Measurements from ENCODE around the gene DGKG. TPM values are rescaled to one million over a fixed set of nuclear protein-coding genes. Genes with fewer than 3 reads are reported as not detected.

The DGKG gene
- total RNA-seq, 1 donor, result 2.5 TPM

DNA sequence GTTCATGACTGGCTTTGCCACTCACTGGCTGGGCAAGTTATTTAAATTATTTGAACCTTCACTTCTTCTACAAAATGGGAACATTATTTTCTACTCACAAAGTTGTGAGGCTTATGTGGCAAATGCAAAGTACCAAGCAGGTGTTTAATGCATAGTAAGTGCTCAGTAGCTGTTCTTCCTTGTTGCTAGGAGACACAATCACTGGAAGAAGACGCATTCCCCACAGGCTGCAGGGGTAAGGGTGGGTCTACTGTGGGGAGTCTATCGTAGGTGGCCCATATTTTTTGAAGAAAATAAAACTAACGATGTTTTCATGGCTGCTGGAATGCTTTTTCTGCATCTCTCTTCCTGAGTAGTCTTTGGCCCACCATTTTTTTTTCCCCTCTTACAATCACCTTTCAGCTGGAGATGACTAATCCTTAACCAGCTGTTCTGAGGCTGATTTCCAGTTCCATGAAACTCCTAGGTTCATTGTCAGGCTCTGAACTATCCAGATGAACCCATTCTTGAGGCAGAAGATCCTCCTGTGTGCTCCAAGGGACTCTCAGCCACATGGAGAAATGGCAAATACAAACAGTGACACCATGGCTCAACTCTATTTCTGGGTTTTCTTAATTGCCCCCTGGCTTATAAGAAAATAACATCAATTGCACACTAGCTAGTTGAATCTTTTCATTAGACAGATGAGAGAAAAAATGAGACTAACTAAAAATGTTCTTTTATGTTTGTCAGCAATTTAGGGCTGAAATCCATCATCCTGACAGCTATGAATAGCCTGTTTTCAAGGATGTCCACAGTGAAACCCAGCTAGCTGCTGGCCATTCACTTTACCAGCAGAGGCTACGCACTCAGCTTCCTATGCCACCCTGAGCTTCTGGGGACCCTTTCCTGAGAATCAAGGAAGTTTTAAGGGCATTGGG, 144.9 kb downstream of the DGKG start:
- no peak overlapping the region for H3K27ac ChIP-seq (ENCODE audit: low read depth, low read length)
- H3K9me3 ChIP-seq (ENCODE audit: low read depth, low read length), result no peaks in the 10 kb centered on the region
- H4K20me1 ChIP-seq (ENCODE audit: insufficient read depth, low read length), result no peaks in the 10 kb centered on the region
- H3K4me1 ChIP-seq (ENCODE audit: insufficient read depth, low read length), result peaks cover 9% of the 10 kb centered on the region
- no peaks in the 10 kb centered on the region for H3K36me3 ChIP-seq (ENCODE audit: insufficient read depth, low read length)
- peaks cover 10% of the 10 kb centered on the region for H3K27me3 ChIP-seq (ENCODE audit: insufficient read depth, low read length)
- H3K4me3 ChIP-seq (ENCODE audit: insufficient read depth, low read length), result no peak overlapping the region
- no peak overlapping the region for H3K4me2 ChIP-seq (ENCODE audit: insufficient read depth, low read length)
- TF ChIP-seq, protein P1, sequence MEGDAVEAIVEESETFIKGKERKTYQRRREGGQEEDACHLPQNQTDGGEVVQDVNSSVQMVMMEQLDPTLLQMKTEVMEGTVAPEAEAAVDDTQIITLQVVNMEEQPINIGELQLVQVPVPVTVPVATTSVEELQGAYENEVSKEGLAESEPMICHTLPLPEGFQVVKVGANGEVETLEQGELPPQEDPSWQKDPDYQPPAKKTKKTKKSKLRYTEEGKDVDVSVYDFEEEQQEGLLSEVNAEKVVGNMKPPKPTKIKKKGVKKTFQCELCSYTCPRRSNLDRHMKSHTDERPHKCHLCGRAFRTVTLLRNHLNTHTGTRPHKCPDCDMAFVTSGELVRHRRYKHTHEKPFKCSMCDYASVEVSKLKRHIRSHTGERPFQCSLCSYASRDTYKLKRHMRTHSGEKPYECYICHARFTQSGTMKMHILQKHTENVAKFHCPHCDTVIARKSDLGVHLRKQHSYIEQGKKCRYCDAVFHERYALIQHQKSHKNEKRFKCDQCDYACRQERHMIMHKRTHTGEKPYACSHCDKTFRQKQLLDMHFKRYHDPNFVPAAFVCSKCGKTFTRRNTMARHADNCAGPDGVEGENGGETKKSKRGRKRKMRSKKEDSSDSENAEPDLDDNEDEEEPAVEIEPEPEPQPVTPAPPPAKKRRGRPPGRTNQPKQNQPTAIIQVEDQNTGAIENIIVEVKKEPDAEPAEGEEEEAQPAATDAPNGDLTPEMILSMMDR (IDR thresholded peaks at IDR 0.05; ENCODE audit: extremely low read depth, low read depth, low read length), result no peak
- no peak for DNase-seq (ENCODE audit: insufficient read length, low spot score, missing footprints)
- H3K79me2 ChIP-seq (ENCODE audit: insufficient read depth, low read length), result no peaks in the 10 kb centered on the region
- H2AFZ ChIP-seq (ENCODE audit: low read length), result no peak overlapping the region

DNA sequence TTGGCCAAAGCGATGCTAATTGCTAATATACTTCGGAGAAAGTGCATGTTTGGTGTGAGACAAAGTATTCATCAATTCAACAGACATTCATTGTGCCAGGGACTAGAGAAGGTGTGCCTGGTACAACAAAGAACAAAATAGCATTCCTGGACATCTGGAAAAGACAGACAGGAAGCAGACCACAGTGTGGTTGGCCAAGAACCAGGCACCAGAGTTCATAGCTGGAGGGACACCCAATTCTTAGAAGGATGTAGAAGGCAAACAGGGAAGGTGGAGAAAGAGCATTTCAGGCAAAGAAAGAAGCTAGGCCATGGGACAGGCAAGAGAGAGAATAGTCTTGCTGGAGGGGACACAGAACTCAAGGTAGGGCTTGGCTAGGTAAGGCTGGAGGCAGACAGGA, 147.4 kb downstream of the DGKG start:
- Histone ChIP-seq H3K27me3 (ENCODE audit: insufficient read depth, low read length) (no peaks in the 10 kb centered on the region), H3K9me3 (ENCODE audit: low read depth, low read length) (no peaks in the 10 kb centered on the region), H3K4me3 (ENCODE audit: insufficient read depth, low read length) (no peak overlapping the region), H2AFZ (ENCODE audit: low read length) (no peak overlapping the region), H3K79me2 (ENCODE audit: insufficient read depth, low read length) (no peaks in the 10 kb centered on the region), H3K4me2 (ENCODE audit: insufficient read depth, low read length) (no peak overlapping the region), H3K36me3 (ENCODE audit: insufficient read depth, low read length) (no peaks in the 10 kb centered on the region), H3K27ac (ENCODE audit: low read depth, low read length) (no peak overlapping the region), H4K20me1 (ENCODE audit: insufficient read depth, low read length) (no peaks in the 10 kb centered on the region), H3K4me1 (ENCODE audit: insufficient read depth, low read length) (peaks cover 19% of the 10 kb centered on the region)
- no peak for DNase-seq (ENCODE audit: insufficient read length, low spot score, missing footprints)
- TF ChIP-seq, protein P1 (IDR thresholded peaks at IDR 0.05; ENCODE audit: extremely low read depth, low read depth, low read length), result no peak

DNA sequence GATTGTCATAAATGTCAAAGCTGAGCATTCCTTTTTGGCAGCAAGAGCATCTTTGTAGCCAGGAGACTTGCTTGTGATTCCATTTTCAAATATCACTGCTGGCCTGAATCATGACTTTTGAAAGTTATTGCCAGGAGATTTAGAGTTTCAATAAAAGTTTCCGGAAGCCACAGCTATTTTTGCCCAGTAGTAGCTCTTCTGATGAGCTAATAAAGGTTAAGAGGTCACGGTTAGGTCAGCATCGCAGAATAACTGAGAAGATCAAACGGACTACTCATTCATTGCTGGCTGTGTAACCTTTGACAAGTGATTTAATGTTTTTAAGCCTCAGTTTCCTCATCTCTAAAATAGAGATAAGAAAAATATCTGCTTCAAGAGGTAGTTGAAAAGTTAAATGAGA, 148.1 kb downstream of the DGKG start:
- DNase-seq (ENCODE audit: insufficient read length, low spot score, missing footprints), result no peak
- Histone ChIP-seq H3K27me3 (ENCODE audit: insufficient read depth, low read length) (no peaks in the 10 kb centered on the region), H2AFZ (ENCODE audit: low read length) (no peak overlapping the region), H3K4me1 (ENCODE audit: insufficient read depth, low read length) (peaks cover 21% of the 10 kb centered on the region), H3K4me3 (ENCODE audit: insufficient read depth, low read length) (no peak overlapping the region), H4K20me1 (ENCODE audit: insufficient read depth, low read length) (no peaks in the 10 kb centered on the region), H3K79me2 (ENCODE audit: insufficient read depth, low read length) (no peaks in the 10 kb centered on the region), H3K36me3 (ENCODE audit: insufficient read depth, low read length) (no peaks in the 10 kb centered on the region), H3K27ac (ENCODE audit: low read depth, low read length) (no peak overlapping the region), H3K9me3 (ENCODE audit: low read depth, low read length) (no peaks in the 10 kb centered on the region), H3K4me2 (ENCODE audit: insufficient read depth, low read length) (no peak overlapping the region)
- TF ChIP-seq, protein P1 (IDR thresholded peaks at IDR 0.05; ENCODE audit: extremely low read depth, low read depth, low read length), result no peak

DNA sequence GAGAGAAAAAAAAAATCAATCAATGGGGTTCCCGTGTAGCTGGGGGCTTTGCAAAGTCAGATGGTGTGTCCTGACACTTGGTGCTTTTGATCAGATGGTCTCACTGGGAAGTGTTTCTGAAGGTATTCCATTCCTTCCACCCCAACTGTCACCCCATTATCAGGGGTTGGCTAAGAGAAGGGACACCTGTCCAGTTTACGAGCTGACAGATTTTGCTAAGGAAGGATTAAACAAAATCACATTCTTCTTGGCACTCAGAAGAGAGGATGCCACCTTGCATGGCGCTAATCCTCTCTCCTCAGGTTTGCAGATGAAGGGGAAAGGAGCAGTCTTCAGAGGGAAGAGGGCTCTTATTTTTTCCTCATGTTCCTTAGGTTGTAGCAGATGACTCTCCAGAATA, 149.4 kb downstream of the DGKG start:
- H3K79me2 ChIP-seq (ENCODE audit: insufficient read depth, low read length), result no peaks in the 10 kb centered on the region
- H2AFZ ChIP-seq (ENCODE audit: low read length), result no peak overlapping the region
- H3K4me3 ChIP-seq (ENCODE audit: insufficient read depth, low read length), result no peak overlapping the region
- TF ChIP-seq, protein P1 (IDR thresholded peaks at IDR 0.05; ENCODE audit: extremely low read depth, low read depth, low read length), result no peak
- H3K27me3 ChIP-seq (ENCODE audit: insufficient read depth, low read length), result no peaks in the 10 kb centered on the region
- no peaks in the 10 kb centered on the region for H3K9me3 ChIP-seq (ENCODE audit: low read depth, low read length)
- H3K27ac ChIP-seq (ENCODE audit: low read depth, low read length), result no peak overlapping the region
- H3K36me3 ChIP-seq (ENCODE audit: insufficient read depth, low read length), result no peaks in the 10 kb centered on the region
- H3K4me1 ChIP-seq (ENCODE audit: insufficient read depth, low read length), result peaks cover 21% of the 10 kb centered on the region
- no peaks in the 10 kb centered on the region for H4K20me1 ChIP-seq (ENCODE audit: insufficient read depth, low read length)
- DNase-seq (ENCODE audit: insufficient read length, low spot score, missing footprints), result no peak
- no peak overlapping the region for H3K4me2 ChIP-seq (ENCODE audit: insufficient read depth, low read length)

All from osteoblast (primary cell).